Esophagus (tissue), 2 donors: Measurements from ENCODE around the gene CPLX3. TPM values are rescaled to one million over a fixed set of nuclear protein-coding genes. Genes with fewer than 3 reads are reported as not detected.

Source experiments
- H3K27ac ChIP-seq, 2 donors: one replicate each; pipeline ENCODE4 v1.5.1; 2013; ENCODE audit warnings: low read depth in 2 of 2, mild to moderate bottlenecking in 2 of 2, inconsistent platforms in 1 of 2, low read length in 1 of 2, moderate library complexity in 1 of 2
- H3K27me3 ChIP-seq, 2 donors: one replicate each; pipeline ENCODE4 v1.6.1; 2013; ENCODE audit warnings: low read length in 2 of 2, control low read depth in 1 of 2, mild to moderate bottlenecking in 1 of 2; ENCODE audit not compliant: insufficient read depth in 2 of 2, control insufficient read depth in 1 of 2
- H3K36me3 ChIP-seq, 2 donors: one replicate each; pipeline ENCODE4 v1.6.1; 2013; ENCODE audit warnings: low read length in 1 of 2; ENCODE audit not compliant: control insufficient read depth in 2 of 2, insufficient read depth in 2 of 2
- H3K4me1 ChIP-seq, 2 donors: one replicate each; pipeline ENCODE4 v1.6.1; 2013; ENCODE audit warnings: low read length in 1 of 2; ENCODE audit not compliant: control insufficient read depth in 2 of 2, insufficient read depth in 2 of 2
- H3K4me3 ChIP-seq, 2 donors: one replicate each; pipeline ENCODE4 v1.5.1; 2013; ENCODE audit warnings: low read length in 2 of 2, mild to moderate bottlenecking in 2 of 2, low read depth in 1 of 2, moderate library complexity in 1 of 2
- H3K9me3 ChIP-seq, 2 donors: one replicate each; pipeline ENCODE4 v1.6.1; 2013; ENCODE audit warnings: mild to moderate bottlenecking in 2 of 2, low read depth in 1 of 2, low read length in 1 of 2, moderate library complexity in 1 of 2; ENCODE audit not compliant: control insufficient read depth in 2 of 2, insufficient read depth in 1 of 2
- WGBS, 2 donors: extraction: QIAGEN DNeasy Blood & Tissue Kit; methylation state at CpG; one replicate each; pipeline ENCODE4 v1.1.7; 2013; 5-methylcytosine and 5-hydroxymethylcytosine counted together
- polyA plus RNA-seq, 2 donors: library from polyadenylated mRNA; stranded (reverse); fragments of 200-250 nt; gene quantifications; one replicate each; pipeline ENCODE4 v1.2.3, GENCODE V29; 2013
- donor health status: healthy with polysubstance abuse.
- donor health status: Bipolar disorder and iron deficiency.

CPLX3 gene
- polyA plus RNA-seq, 2 donors: 0.48 to 1.2 TPM

DNA sequence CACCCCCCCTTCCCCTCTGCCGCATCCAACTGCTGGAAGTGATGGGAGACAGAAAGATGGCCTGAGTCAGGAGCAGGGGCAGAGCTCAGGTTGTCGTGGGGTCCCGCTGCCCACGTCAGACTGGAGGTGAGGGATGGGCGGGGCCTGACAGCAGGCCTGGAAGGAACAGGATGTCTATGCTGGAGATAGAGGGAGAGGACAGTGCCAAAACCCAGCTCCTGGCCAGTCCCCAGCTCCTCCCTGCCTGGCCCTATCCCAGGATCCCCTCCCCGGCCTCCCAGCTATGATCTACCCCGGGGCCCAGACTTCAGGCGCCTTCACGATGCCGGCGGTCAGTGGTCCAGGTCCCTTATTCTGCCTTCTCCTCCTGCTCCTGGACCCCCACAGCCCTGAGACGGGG is 13.9 kb upstream of the CPLX3 start, which contains the start of gene LMAN1L:
Gene LMAN1L (plus strand): TSS at position 303 of the 400 bp plus-strand sequence. CDS start 20 bp downstream, at position 323.
- Histone ChIP-seq H3K4me1 (peaks cover 4 to 25% of the 10 kb centered on the region in 2 donors), H3K36me3 (no peaks in the 10 kb centered on the region), H3K4me3 (no peak within 1 kb of the TSS), H3K9me3 (no peaks in the 10 kb centered on the region), H3K27ac (no peak within 1 kb of the TSS), H3K27me3 (no peaks in the 10 kb centered on the region)
- WGBS, 2 donors: 67 to 77% methylated on average over 12 of the region's 12 CpGs

DNA sequence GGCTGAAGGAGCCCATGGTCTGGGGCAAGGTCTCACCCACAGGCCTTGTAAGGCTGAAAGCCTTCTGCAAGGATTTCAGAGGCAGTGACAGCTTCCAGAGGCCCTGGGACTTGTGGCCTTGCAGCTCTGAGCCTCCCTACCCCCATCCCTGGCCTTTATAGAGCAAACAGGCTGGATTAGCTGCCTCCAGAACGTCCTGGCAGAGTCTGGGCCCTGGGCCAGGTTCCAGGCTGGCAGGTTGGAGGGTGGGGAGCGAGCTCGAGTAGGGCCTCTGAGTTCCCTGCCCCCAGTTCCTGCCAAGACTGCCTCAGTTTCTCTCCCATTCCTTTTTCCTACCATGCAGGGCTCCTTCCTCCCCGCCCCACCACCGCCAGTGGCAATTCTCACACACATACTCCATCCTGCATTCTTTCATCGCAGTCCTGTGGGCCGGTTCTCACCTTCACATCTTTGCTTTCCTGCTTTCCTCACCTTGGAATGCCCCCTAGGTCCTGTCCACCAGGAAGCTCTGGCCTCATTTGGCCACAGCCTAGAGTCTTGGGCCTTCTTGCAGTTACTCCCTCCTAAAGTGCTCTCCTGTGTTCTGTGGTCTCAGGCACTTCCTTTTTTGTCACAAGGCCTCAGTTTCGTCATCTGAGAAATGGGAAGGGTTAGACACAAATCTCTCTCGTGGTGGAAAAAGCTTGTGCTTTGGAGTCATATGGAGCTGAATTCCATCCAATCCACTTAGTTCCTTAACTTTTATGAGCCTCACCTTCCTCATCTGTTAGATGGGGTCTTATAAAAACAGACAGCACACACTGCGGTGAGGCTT is 11.1 kb upstream of the CPLX3 start:
- peak overlapping the region in 1 of 2 donors; percentile 50 for H3K27ac ChIP-seq
- H3K9me3 ChIP-seq: no peaks in the 10 kb centered on the region
- H3K4me3 ChIP-seq: no peak overlapping the region
- H3K27me3 ChIP-seq: no peaks in the 10 kb centered on the region
- WGBS, 2 donors: 64 to 67% methylated on average over 9 to 10 of the region's 10 CpGs
- no peaks in the 10 kb centered on the region for H3K36me3 ChIP-seq
- peaks cover 0 to 28% of the 10 kb centered on the region in 2 donors for H3K4me1 ChIP-seq

DNA sequence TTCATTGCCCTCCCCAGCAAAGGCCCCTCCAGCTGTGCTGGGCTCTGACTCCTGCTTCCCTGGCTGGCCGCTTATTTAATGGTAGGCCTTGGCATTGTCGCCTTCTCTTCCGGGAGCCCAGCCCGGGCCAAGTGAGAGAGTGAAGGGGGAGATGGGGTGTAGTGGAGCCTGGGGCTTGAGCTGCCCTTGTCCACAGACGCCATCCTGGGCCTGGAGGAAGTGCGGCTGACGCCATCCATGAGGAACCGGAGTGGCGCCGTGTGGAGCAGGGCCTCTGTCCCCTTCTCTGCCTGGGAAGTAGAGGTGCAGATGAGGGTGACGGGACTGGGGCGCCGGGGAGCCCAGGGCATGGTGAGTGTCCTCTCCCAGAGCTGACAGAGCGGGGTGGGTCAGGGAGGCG is 10.5 kb upstream of the CPLX3 start:
- peaks cover 0 to 28% of the 10 kb centered on the region in 2 donors for H3K4me1 ChIP-seq
- H3K27ac ChIP-seq: no peak overlapping the region
- no peaks in the 10 kb centered on the region for H3K36me3 ChIP-seq
- 89 to 92% methylated on average over 15 of the region's 15 CpGs for WGBS, 2 donors
- no peak overlapping the region for H3K4me3 ChIP-seq
- H3K9me3 ChIP-seq: no peaks in the 10 kb centered on the region
- no peaks in the 10 kb centered on the region for H3K27me3 ChIP-seq

DNA sequence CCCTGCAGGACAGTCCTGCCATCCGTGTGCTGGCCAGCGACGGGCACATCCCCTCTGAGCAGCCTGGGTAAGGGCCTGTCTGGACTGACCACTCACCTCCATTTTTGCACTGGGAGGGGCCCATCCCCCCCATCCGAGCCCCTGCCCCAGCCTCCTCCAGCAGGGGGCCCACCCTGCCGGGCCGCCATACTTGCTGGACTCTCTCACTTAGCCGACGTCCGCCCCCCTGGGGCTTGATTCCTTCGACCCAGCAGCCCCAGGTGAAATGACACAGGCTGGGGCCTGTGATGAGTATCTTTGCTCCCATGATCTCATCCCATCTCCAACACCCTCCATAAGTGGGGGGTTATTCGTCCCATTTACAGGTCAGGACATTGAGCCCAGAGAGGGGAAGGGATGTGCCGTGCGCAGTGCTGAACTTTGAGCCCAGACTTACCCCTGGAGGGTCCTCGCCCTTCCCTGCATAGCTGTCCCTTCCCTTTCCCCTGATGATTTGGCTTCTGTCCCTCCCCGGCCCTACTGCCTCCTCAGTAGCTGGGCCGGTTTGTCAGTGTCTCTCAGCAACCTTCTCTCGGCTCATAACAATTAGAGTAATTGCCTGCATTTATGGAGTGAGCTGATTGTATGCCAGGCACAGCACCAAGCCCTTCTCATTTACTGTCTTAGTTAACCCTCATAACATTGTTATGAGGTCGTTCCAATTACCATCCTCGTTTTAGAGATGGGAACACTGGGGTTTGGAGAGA is 9.6 kb upstream of the CPLX3 start:
- H3K36me3 ChIP-seq: no peaks in the 10 kb centered on the region
- H3K27me3 ChIP-seq: no peaks in the 10 kb centered on the region
- H3K9me3 ChIP-seq: no peaks in the 10 kb centered on the region
- H3K4me1 ChIP-seq: peaks cover 0 to 28% of the 10 kb centered on the region in 2 donors
- H3K27ac ChIP-seq: peak overlapping the region; percentile 38 to 81
- 41 to 43% methylated on average over 19 of the region's 19 CpGs for WGBS, 2 donors
- H3K4me3 ChIP-seq: no peak overlapping the region

DNA sequence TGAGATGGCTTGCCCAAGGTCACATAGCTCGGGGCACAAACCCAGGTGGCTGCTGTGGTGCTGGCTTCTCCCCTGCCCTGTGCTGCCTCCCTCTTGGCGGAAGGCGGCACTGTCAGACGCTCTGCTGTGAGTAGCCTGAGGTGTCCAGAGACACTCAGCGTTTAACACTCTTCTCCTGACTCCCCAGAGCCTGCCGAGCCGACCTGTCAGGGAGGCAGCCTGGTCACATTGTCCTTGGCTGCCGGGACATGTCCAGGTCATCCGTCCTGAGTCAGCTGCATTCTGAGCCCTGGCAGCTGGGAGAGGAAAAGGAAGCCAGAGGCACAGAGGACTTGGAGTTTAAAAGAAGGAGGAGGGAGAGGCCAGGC is 9.1 kb upstream of the CPLX3 start:
- no peaks in the 10 kb centered on the region for H3K9me3 ChIP-seq
- WGBS, 2 donors: 16 to 23% methylated on average over 9 of the region's 9 CpGs
- H3K36me3 ChIP-seq: no peaks in the 10 kb centered on the region
- peaks cover 0 to 28% of the 10 kb centered on the region in 2 donors for H3K4me1 ChIP-seq
- H3K27ac ChIP-seq: peak overlapping the region; percentile 38 to 81
- H3K27me3 ChIP-seq: no peaks in the 10 kb centered on the region
- no peak overlapping the region for H3K4me3 ChIP-seq

DNA sequence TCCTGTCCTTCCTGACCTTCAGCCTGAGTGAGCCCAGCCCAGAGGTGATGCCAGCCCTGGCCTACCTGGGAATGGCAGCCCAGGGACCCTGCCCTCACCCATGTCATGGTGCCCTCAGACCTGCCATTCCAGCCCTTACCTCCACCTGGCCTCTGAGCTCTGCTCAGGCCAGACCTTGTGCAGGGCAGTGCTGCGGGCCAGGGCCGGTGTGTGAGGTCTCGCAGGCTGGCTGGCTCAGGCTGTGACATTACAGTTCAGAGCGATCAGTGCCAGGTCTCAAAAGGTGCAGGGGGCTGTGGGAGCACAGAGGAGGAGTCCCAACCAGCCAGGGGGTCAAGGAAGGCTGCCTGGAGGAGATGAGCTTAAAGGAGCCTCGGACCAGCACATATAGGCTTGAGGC is 6.4 kb upstream of the CPLX3 start:
- Histone ChIP-seq H3K27ac (no peak overlapping the region), H3K4me1 (peaks cover 0 to 24% of the 10 kb centered on the region in 2 donors), H3K9me3 (no peaks in the 10 kb centered on the region), H3K4me3 (no peak overlapping the region), H3K36me3 (no peaks in the 10 kb centered on the region), H3K27me3 (peaks cover 0 to under 1% of the 10 kb centered on the region in 2 donors)
- 89 to 92% methylated on average over 5 of the region's 5 CpGs for WGBS, 2 donors

DNA sequence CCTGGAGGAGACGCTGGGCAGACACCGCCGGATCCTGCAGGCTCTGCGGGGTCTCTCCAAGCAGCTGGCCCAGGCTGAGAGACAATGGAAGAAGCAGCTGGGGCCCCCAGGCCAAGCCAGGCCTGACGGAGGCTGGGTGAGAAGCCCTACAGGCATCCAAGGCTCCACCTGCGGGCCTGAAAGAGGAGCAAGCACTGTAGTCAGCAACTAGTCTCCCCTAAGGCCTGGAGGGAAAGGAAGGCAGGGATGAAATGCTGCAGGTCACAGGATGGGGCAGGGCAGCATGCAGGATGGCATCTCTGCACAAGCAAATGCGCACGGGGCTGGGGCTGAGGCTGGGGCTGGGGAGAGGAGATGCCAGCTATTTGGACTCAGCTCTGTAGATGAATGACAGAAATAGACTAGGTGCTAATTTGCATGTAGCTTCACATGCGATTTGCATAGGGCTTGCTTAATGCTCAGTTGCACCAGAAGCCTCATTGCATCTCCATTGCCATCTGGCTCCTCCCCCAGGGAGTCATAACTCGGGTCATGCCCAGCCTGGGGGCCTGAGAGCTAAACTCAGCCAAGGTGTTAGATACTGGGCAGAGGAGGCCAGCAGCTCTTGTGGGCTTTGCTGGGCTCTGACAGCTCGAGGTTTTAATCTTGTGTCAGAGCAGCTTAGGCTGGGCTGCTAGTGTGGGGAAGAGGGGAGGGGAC is 5.2 kb upstream of the CPLX3 start:
- Histone ChIP-seq H3K9me3 (no peaks in the 10 kb centered on the region), H3K36me3 (no peaks in the 10 kb centered on the region), H3K4me1 (peaks cover 1 to 17% of the 10 kb centered on the region in 2 donors), H3K27ac (peak overlapping the region in 1 of 2 donors; percentile 29), H3K27me3 (peaks cover 0 to 3% of the 10 kb centered on the region in 2 donors), H3K4me3 (no peak overlapping the region)
- WGBS, 2 donors: 60 to 65% methylated on average over 11 of the region's 11 CpGs

DNA sequence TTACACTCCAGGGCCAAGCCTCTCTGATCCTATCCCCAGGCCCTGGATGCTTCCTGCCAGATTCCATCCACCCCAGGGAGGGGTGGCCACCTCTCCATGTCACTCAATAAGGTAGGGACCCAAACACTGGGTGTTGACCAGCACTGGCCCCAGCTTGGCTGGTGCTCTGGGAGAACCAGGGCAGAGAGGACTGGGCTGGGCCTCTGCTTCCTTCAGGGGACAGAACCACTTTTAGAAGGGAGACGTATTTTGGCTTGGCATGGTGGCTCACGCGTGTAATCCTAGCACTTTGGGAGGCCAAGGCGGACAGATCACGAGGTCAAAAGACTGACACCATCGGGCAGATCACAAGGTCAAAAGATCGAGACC is 4.7 kb upstream of the CPLX3 start:
- Histone ChIP-seq H3K9me3 (no peaks in the 10 kb centered on the region), H3K27ac (peak overlapping the region in 1 of 2 donors; percentile 29), H3K4me1 (peaks cover 5 to 13% of the 10 kb centered on the region in 2 donors), H3K4me3 (no peak overlapping the region), H3K27me3 (peaks cover 0 to 3% of the 10 kb centered on the region in 2 donors), H3K36me3 (no peaks in the 10 kb centered on the region)
- WGBS, 2 donors: 83 to 87% methylated on average over 7 of the region's 7 CpGs

DNA sequence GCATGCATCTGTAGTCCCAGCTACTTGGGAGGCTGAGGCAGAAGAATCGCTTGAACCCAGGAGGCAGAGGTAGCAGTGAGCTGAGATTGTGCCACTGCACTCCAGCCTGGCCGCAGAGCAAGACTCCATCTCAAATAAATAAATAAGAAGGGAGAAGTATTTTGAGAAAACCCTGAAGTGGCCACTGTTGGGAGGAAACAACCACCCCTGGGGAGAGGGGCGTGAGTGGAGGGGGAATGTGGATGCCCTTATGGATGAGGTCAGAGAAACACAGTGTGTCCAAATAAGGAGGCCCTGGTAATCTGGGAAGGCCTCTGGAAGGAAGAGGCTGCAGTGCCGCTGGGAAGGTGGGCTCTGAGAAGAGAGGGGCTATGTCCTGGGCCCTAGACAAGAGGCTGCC is 4.2 kb upstream of the CPLX3 start:
- Histone ChIP-seq H3K9me3 (no peaks in the 10 kb centered on the region), H3K4me1 (peaks cover 5 to 11% of the 10 kb centered on the region in 2 donors), H3K27ac (no peak overlapping the region), H3K36me3 (no peaks in the 10 kb centered on the region), H3K4me3 (no peak overlapping the region), H3K27me3 (peaks cover 0 to 3% of the 10 kb centered on the region in 2 donors)
- 84 to 88% methylated on average over 4 of the region's 4 CpGs for WGBS, 2 donors
